Loucy (cell line): ENCODE measurements around the gene ASTL.

Experiments used
- EZH2phosphoT487 ChIP-seq: fragments of 200-600 bp; IDR thresholded peaks from 2 replicates; pipeline ENCODE4 v1.6.1; 2018; ENCODE audit warnings: antibody characterized with exemption, mild to moderate bottlenecking, moderate library complexity, borderline replicate concordance
- TF ChIP-seq, protein P1 (sequence below): fragments of 200-600 bp; sonication (generic); conservative IDR thresholded peaks from 2 replicates; pipeline ENCODE4 v1.5.1; 2014; ENCODE audit warnings: mild to moderate bottlenecking, antibody characterized with exemption, low read length

DNA sequence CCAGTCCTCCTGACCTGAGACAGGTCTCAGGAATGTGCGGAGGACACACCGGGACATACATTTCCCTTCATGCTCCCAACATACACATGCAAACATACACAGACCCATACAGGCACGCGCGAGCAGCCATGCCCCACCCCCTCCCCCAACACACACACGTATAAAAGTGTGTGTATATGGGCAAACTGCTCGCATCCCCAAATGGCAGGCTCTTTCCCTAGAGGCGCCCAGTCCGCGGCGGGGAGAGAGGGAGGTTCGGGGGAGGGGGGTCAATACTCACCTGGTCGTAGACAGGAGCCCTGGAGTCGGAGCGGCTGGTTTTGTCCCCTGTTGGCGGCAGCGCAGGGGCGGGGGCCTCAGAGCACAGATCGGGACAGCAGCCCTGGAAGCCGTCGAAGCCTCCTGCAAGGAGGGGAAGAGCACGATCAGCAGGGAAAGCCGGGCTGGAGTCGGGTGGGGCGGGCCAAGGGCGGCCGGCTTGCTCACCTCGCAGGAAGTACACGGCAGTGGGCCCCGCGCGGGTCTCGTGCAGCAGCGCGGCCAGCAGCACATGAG, 6.3 kb upstream of the ASTL start:
- TF ChIP-seq, protein P1, sequence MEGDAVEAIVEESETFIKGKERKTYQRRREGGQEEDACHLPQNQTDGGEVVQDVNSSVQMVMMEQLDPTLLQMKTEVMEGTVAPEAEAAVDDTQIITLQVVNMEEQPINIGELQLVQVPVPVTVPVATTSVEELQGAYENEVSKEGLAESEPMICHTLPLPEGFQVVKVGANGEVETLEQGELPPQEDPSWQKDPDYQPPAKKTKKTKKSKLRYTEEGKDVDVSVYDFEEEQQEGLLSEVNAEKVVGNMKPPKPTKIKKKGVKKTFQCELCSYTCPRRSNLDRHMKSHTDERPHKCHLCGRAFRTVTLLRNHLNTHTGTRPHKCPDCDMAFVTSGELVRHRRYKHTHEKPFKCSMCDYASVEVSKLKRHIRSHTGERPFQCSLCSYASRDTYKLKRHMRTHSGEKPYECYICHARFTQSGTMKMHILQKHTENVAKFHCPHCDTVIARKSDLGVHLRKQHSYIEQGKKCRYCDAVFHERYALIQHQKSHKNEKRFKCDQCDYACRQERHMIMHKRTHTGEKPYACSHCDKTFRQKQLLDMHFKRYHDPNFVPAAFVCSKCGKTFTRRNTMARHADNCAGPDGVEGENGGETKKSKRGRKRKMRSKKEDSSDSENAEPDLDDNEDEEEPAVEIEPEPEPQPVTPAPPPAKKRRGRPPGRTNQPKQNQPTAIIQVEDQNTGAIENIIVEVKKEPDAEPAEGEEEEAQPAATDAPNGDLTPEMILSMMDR: no peak
- no peak for TF ChIP-seq EZH2phosphoT487
